ENCODE data around the gene LMCD1. TPM values are rescaled to one million over a fixed set of nuclear protein-coding genes. Genes with fewer than 3 reads are reported as not detected.

The LMCD1 gene
- total RNA-seq, 4 donors from 2014 or later: 1.6 to 90.8 (median 12.3) TPM

GRCh38 chr3:8608791-8609467, 107.3 kb downstream of the LMCD1 start:
- Histone ChIP-seq H3K27me3 (no peaks in the 10 kb centered on the region), H3K27ac (no peak overlapping the region)
- no peak for DNase-seq

GRCh38 chr3:8610951-8611350, 109.3 kb downstream of the LMCD1 start:
- Histone ChIP-seq H3K27ac (no peak overlapping the region), H3K4me1 (no peaks in the 10 kb centered on the region), H3K9me3 (no peaks in the 10 kb centered on the region), H3K4me3 (no peak overlapping the region), H3K36me3 (no peaks in the 10 kb centered on the region), H3K27me3 (no peaks in the 10 kb centered on the region)
- no peak for DNase-seq
- TF ChIP-seq POLR2A (IDR thresholded peaks at IDR 0.05) (no peak), CTCF (IDR thresholded peaks at IDR 0.05) (no peak)

More at GRCh38 chr3:8608791-8609467, 107.3 kb downstream of the LMCD1 start:
- TF ChIP-seq CTCF (IDR thresholded peaks at IDR 0.05): no peak
- H3K36me3 ChIP-seq: no peaks in the 10 kb centered on the region
- no peaks in the 10 kb centered on the region for H3K9me3 ChIP-seq
- no peaks in the 10 kb centered on the region for H3K4me1 ChIP-seq
- H3K4me3 ChIP-seq: no peak overlapping the region

GRCh38 chr3:8617921-8618320, 116.3 kb downstream of the LMCD1 start:
- no peak overlapping the region for H3K4me3 ChIP-seq
- DNase-seq: no peak
- H3K9me3 ChIP-seq: no peaks in the 10 kb centered on the region
- no peaks in the 10 kb centered on the region for H3K27me3 ChIP-seq
- TF ChIP-seq CTCF (IDR thresholded peaks at IDR 0.05) (no peak), POLR2A (IDR thresholded peaks at IDR 0.05) (no peak)
- no peaks in the 10 kb centered on the region for H3K36me3 ChIP-seq
- H3K27ac ChIP-seq: no peak overlapping the region
- H3K4me1 ChIP-seq: no peaks in the 10 kb centered on the region

GRCh38 chr3:8618950-8619349, 117.3 kb downstream of the LMCD1 start:
- H3K27me3 ChIP-seq: no peaks in the 10 kb centered on the region
- no peaks in the 10 kb centered on the region for H3K9me3 ChIP-seq
- no peak for TF ChIP-seq POLR2A (IDR thresholded peaks at IDR 0.05)
- TF ChIP-seq CTCF (IDR thresholded peaks at IDR 0.05): no peak
- H3K4me1 ChIP-seq: peaks cover 0 to 5% (median 0%) of the 10 kb centered on the region in 4 donors
- H3K27ac ChIP-seq: no peak overlapping the region
- H3K4me3 ChIP-seq: no peak overlapping the region
- peak in 1 of 3 donors; percentile 21 for DNase-seq
- H3K36me3 ChIP-seq: no peaks in the 10 kb centered on the region

GRCh38 chr3:8619548-8619947, 117.9 kb downstream of the LMCD1 start:
- H3K4me3 ChIP-seq: no peak overlapping the region
- no peak for TF ChIP-seq CTCF (IDR thresholded peaks at IDR 0.05)
- no peak for TF ChIP-seq POLR2A (IDR thresholded peaks at IDR 0.05)
- H3K27me3 ChIP-seq: no peaks in the 10 kb centered on the region
- no peak for DNase-seq
- H3K4me1 ChIP-seq: peaks cover 0 to 5% (median 0%) of the 10 kb centered on the region in 4 donors
- no peak overlapping the region for H3K27ac ChIP-seq
- no peaks in the 10 kb centered on the region for H3K9me3 ChIP-seq
- no peaks in the 10 kb centered on the region for H3K36me3 ChIP-seq
